ENCODE measurements around the gene BRD3. TPM values are rescaled to one million over a fixed set of nuclear protein-coding genes. Genes with fewer than 3 reads are reported as not detected.

The BRD3 gene
- total RNA-seq, 1 donor from 2014 or later = 39.6 TPM

GRCh38 chr9:134030821-134031470, 36.9 kb downstream of the BRD3 start:
- no peak overlapping the region for H3K4me2 ChIP-seq (ENCODE audit: low read length)
- Mint-ChIP-seq H3K36me3 (ENCODE audit: low read depth, unreplicated experiment) (peaks cover 17% of the 10 kb centered on the region), H3K4me1 (ENCODE audit: low read depth, unreplicated experiment) (no peaks in the 10 kb centered on the region), H3K27ac (ENCODE audit: unreplicated experiment) (no peak overlapping the region), H3K27me3 (ENCODE audit: low read depth, unreplicated experiment) (no peaks in the 10 kb centered on the region), H3K9me3 (ENCODE audit: unreplicated experiment) (no peaks in the 10 kb centered on the region), H3K4me3 (ENCODE audit: unreplicated experiment) (no peak overlapping the region)
- no peak for DNase-seq (ENCODE audit: low read depth)
- no peaks in the 10 kb centered on the region for H3K79me2 ChIP-seq (ENCODE audit: insufficient read depth, low read length)
- H3K9ac ChIP-seq (ENCODE audit: low read length) = no peak overlapping the region
- H3K4me1 ChIP-seq (ENCODE audit: insufficient read depth, low read length) = peaks cover 5% of the 10 kb centered on the region
- H3K36me3 ChIP-seq (ENCODE audit: insufficient read depth, low read length) = peaks cover 10% of the 10 kb centered on the region
- H4K20me1 ChIP-seq (ENCODE audit: insufficient read depth, low read length) = peaks cover 30% of the 10 kb centered on the region
- H2AFZ ChIP-seq (ENCODE audit: low read depth, low read length) = no peak overlapping the region
- no peaks in the 10 kb centered on the region for H3K27me3 ChIP-seq (ENCODE audit: insufficient read depth, low read length)
- no peak for FAIRE-seq
- H3K4me3 ChIP-seq (ENCODE audit: insufficient read depth, low read depth, low read length) = no peak overlapping the region
- TF ChIP-seq EZH2 (IDR thresholded peaks at IDR 0.05; ENCODE audit: insufficient read depth, low read length) (no peak), CTCF (IDR thresholded peaks at IDR 0.05; ENCODE audit: insufficient read depth, low read depth, low read length) (no peak)
- no peak overlapping the region for H3K27ac ChIP-seq (ENCODE audit: low read depth, low read length)
- no peaks in the 10 kb centered on the region for H3K9me3 ChIP-seq (ENCODE audit: insufficient read depth, low read depth, low read length)

- no peak overlapping the region for H3K9ac ChIP-seq (ENCODE audit: low read length)
- no peak overlapping the region for H3K27ac ChIP-seq (ENCODE audit: low read depth, low read length)
- H4K20me1 ChIP-seq (ENCODE audit: insufficient read depth, low read length) = peaks cover 24% of the 10 kb centered on the region
- no peak overlapping the region for H3K4me3 ChIP-seq (ENCODE audit: insufficient read depth, low read depth, low read length)
- H3K4me1 ChIP-seq (ENCODE audit: insufficient read depth, low read length) = peaks cover 7% of the 10 kb centered on the region
- H2AFZ ChIP-seq (ENCODE audit: low read depth, low read length) = no peak overlapping the region
- H3K9me3 Mint-ChIP-seq (ENCODE audit: unreplicated experiment) = no peaks in the 10 kb centered on the region
- no peak overlapping the region for H3K27ac Mint-ChIP-seq (ENCODE audit: unreplicated experiment)
- peaks cover 10% of the 10 kb centered on the region for H3K36me3 ChIP-seq (ENCODE audit: insufficient read depth, low read length)
- no peaks in the 10 kb centered on the region for H3K4me1 Mint-ChIP-seq (ENCODE audit: low read depth, unreplicated experiment)
- TF ChIP-seq CTCF (IDR thresholded peaks at IDR 0.05; ENCODE audit: insufficient read depth, low read depth, low read length) = no peak
- TF ChIP-seq EZH2 (IDR thresholded peaks at IDR 0.05; ENCODE audit: insufficient read depth, low read length) = no peak
- no peaks in the 10 kb centered on the region for H3K79me2 ChIP-seq (ENCODE audit: insufficient read depth, low read length)
- DNase-seq (ENCODE audit: low read depth) (no peak), FAIRE-seq (no peak)
- no peak overlapping the region for H3K4me2 ChIP-seq (ENCODE audit: low read length)
- H3K36me3 Mint-ChIP-seq (ENCODE audit: low read depth, unreplicated experiment) = peaks cover 13% of the 10 kb centered on the region
- H3K27me3 ChIP-seq (ENCODE audit: insufficient read depth, low read length) = no peaks in the 10 kb centered on the region
- H3K9me3 ChIP-seq (ENCODE audit: insufficient read depth, low read depth, low read length) = no peaks in the 10 kb centered on the region
- H3K27me3 Mint-ChIP-seq (ENCODE audit: low read depth, unreplicated experiment) = no peaks in the 10 kb centered on the region
- no peak overlapping the region for H3K4me3 Mint-ChIP-seq (ENCODE audit: unreplicated experiment)
Observed at GRCh38 chr9:134029248-134030226, 38.3 kb downstream of the BRD3 start.

Data from astrocyte (in vitro differentiated cells and primary cell).